IMR-90 (cell line): ENCODE results near the gene TPO. TPM values are rescaled to one million over a fixed set of nuclear protein-coding genes. Genes with fewer than 3 reads are reported as not detected.

Experiments used
- ATAC-seq: fragments of 200-7000 bp; cut with Tn5 transposase; 2 replicates; pipeline ENCODE4 v1.9.1; 2020; ENCODE audit warnings: low read depth, mild to moderate bottlenecking, moderate library complexity
- BruUV-seq: library from RNA; stranded (reverse); fragments of 400-500 nt; replicated peaks from 2 replicates; lab custom pipeline; 2021; lab: Mats Ljungman, UMichigan
- CTCF ChIA-PET: fragments of 300-600 bp; formaldehyde crosslinking; extraction: SDS; loops from one replicate; lab custom pipeline; 2021; ENCODE audit warnings: antibody characterized with exemption; lab: Yijun Ruan, JAX
- POLR2A ChIA-PET: fragments of 300-600 bp; sonication (Branson Sonifier 250); formaldehyde crosslinking; loops from one replicate; lab custom pipeline; 2022; ENCODE audit warnings: antibody characterized with exemption; ENCODE audit not compliant: unreplicated experiment; lab: Charles Lee
- DNase-seq: peaks from one replicate; pipeline ENCODE4 v3.0.0; 2013
- H2AFZ ChIP-seq: replicated peaks from 2 replicates; pipeline ENCODE3; 2013; ENCODE audit warnings: low read length, mild to moderate bottlenecking; ENCODE audit not compliant: poor library complexity
- H2AK5ac ChIP-seq: 2 replicates; pipeline ENCODE4 v1.6.1; 2013; ENCODE audit warnings: low read depth, low read length, inconsistent platforms
- H2AK9ac ChIP-seq: replicated peaks from 2 replicates; pipeline ENCODE3; 2013; ENCODE audit warnings: mild to moderate bottlenecking, low read depth, low read length, moderate library complexity; ENCODE audit not compliant: poor library complexity
- H2BK120ac ChIP-seq: 2 replicates; pipeline ENCODE4 v1.6.1; 2013; ENCODE audit warnings: low read depth, low read length, inconsistent platforms
- H2BK15ac ChIP-seq: 3 replicates; pipeline ENCODE4 v1.6.1; 2013; ENCODE audit warnings: low read depth, low read length, inconsistent platforms
- H2BK20ac ChIP-seq: 2 replicates; pipeline ENCODE4 v1.6.1; 2013; ENCODE audit warnings: low read depth, mild to moderate bottlenecking, inconsistent platforms, low read length, moderate library complexity
- H2BK5ac ChIP-seq: 2 replicates; pipeline ENCODE4 v1.6.1; 2013; ENCODE audit warnings: mild to moderate bottlenecking, low read depth, low read length, inconsistent platforms; ENCODE audit not compliant: poor library complexity, severe bottlenecking
- H3K14ac ChIP-seq: replicated peaks from 2 replicates; pipeline ENCODE4 v1.6.1; 2013; ENCODE audit warnings: low read depth, low read length, inconsistent platforms
- H3K18ac ChIP-seq: 2 replicates; pipeline ENCODE4 v1.6.1; 2013; ENCODE audit warnings: low read depth, low read length, control low read depth
- H3K23ac ChIP-seq: 2 replicates; pipeline ENCODE4 v1.6.1; 2013; ENCODE audit warnings: low read depth, low read length, inconsistent platforms
- H3K27ac ChIP-seq: 2 replicates; pipeline ENCODE4 v1.5.1; 2013; ENCODE audit warnings: mild to moderate bottlenecking, control low read depth, low read length; ENCODE audit not compliant: insufficient read depth
- H3K27me3 ChIP-seq: 2 replicates; pipeline ENCODE4 v1.6.1; 2013; ENCODE audit warnings: low read length; ENCODE audit not compliant: control insufficient read depth, insufficient read depth
- H3K36me3 ChIP-seq: 2 replicates; pipeline ENCODE4 v1.6.1; 2013; ENCODE audit warnings: low read length, mixed read lengths; ENCODE audit not compliant: control insufficient read depth, insufficient read depth
- H3K4ac ChIP-seq: 2 replicates; pipeline ENCODE4 v1.6.1; 2013; ENCODE audit warnings: low read depth, low read length, inconsistent platforms
- H3K4me1 ChIP-seq: 2 replicates; pipeline ENCODE4 v1.6.1; 2013; ENCODE audit warnings: low read length, mixed read lengths; ENCODE audit not compliant: control insufficient read depth, insufficient read depth
- H3K4me2 ChIP-seq: 2 replicates; pipeline ENCODE4 v1.6.1; 2013; ENCODE audit warnings: low read depth, mild to moderate bottlenecking, control low read depth, low read length, moderate library complexity
- H3K4me3 ChIP-seq: 2 replicates; pipeline ENCODE4 v1.5.1; 2013; ENCODE audit warnings: low read depth, mild to moderate bottlenecking, control low read depth, low read length, moderate library complexity; ENCODE audit not compliant: insufficient read depth
- H3K56ac ChIP-seq: 2 replicates; pipeline ENCODE4 v1.6.1; 2013; ENCODE audit warnings: low read length, inconsistent platforms; ENCODE audit not compliant: insufficient read depth; ENCODE audit errors: extremely low read depth
- H3K79me1 ChIP-seq, 2 experiments: 2 replicates each; pipeline ENCODE4 v1.6.1; 2013; ENCODE audit warnings: low read length in 2 of 2, inconsistent platforms in 1 of 2, low read depth in 1 of 2
- H3K9ac ChIP-seq: 2 replicates; pipeline ENCODE4 v1.6.1; 2013; ENCODE audit warnings: low read depth, low read length, control low read depth
- H3K9me1 ChIP-seq: 2 replicates; pipeline ENCODE4 v1.6.1; 2013; ENCODE audit warnings: low read length, inconsistent platforms; ENCODE audit not compliant: insufficient read depth
- H3K9me3 ChIP-seq: 2 replicates; pipeline ENCODE4 v1.6.1; 2013; ENCODE audit warnings: low read length; ENCODE audit not compliant: control insufficient read depth, insufficient read depth
- H4K20me1 ChIP-seq: 2 replicates; pipeline ENCODE4 v1.6.1; 2013; ENCODE audit warnings: low read length, inconsistent platforms; ENCODE audit not compliant: insufficient read depth
- H4K5ac ChIP-seq: 2 replicates; pipeline ENCODE4 v1.6.1; 2013; ENCODE audit warnings: mild to moderate bottlenecking, low read depth, low read length, control low read depth
- H4K8ac ChIP-seq, 2 experiments: 2 replicates each; pipeline ENCODE4 v1.6.1; 2013; ENCODE audit warnings: low read depth in 2 of 2, low read length in 2 of 2, control low read depth in 1 of 2, inconsistent platforms in 1 of 2
- H4K91ac ChIP-seq: 2 replicates; pipeline ENCODE4 v1.6.1; 2013; ENCODE audit warnings: low read depth, low read length, inconsistent platforms; ENCODE audit not compliant: insufficient read depth
- BHLHE40 ChIP-seq: fragments of 150-350 bp; IDR thresholded peaks from 2 replicates; pipeline ENCODE4 v1.6.1; 2016; ENCODE audit warnings: mild to moderate bottlenecking, low read depth, low read length
- ELK1 ChIP-seq: fragments of 150-350 bp; IDR thresholded peaks from 2 replicates; pipeline ENCODE4 v1.6.1; 2016; ENCODE audit warnings: low read depth, mild to moderate bottlenecking, low read length, moderate library complexity, borderline replicate concordance
- MAFK ChIP-seq: IDR thresholded peaks from 2 replicates; pipeline ENCODE4 v1.6.1; 2012; ENCODE audit warnings: low read depth, low read length, improper control_type of control experiment
- MAZ ChIP-seq: IDR thresholded peaks from 2 replicates; pipeline ENCODE4 v1.6.1; 2012; ENCODE audit warnings: low read depth, mild to moderate bottlenecking, low read length, improper control_type of control experiment, moderate library complexity, borderline replicate concordance
- MXI1 ChIP-seq: IDR thresholded peaks from 2 replicates; pipeline ENCODE4 v1.6.1; 2012; ENCODE audit warnings: low read depth, mild to moderate bottlenecking, low read length, moderate library complexity, borderline replicate concordance
- RAD21 ChIP-seq: IDR thresholded peaks from 2 replicates; pipeline ENCODE4 v1.6.1; 2012; ENCODE audit warnings: low read length, improper control_type of control experiment
- RCOR1 ChIP-seq: IDR thresholded peaks from 2 replicates; pipeline ENCODE4 v1.6.1; 2012; ENCODE audit warnings: mild to moderate bottlenecking, low read length, improper control_type of control experiment; ENCODE audit not compliant: insufficient replicate concordance
- SMC3 ChIP-seq: fragments of 150-350 bp; IDR thresholded peaks from 2 replicates; pipeline ENCODE4 v1.6.1; 2016; ENCODE audit warnings: low read depth, mild to moderate bottlenecking, antibody characterized with exemption, low read length, moderate library complexity
- WGBS, 2 experiments: methylation state at CpG; one replicate each; pipeline versions ENCODE4 v1.1.5 to v1.1.7; 2013; ENCODE audit warnings: missing lambda C conversion rate in 2 of 2; ENCODE audit not compliant: insufficient read length in 1 of 2; ENCODE audit errors: extremely low coverage in 2 of 2; 5-methylcytosine and 5-hydroxymethylcytosine counted together
- dilution Hi-C: fragments of 300-500 bp; cut with HindIII; formaldehyde crosslinking; loops from one replicate; pipeline ENCODE4 v1.14.3; 2018; ENCODE audit warnings: low sequenced_read_pairs; ENCODE audit not compliant: unreplicated experiment
- in situ Hi-C: fragments of 300-500 bp; cut with MboI; formaldehyde crosslinking; loops from 3 replicates; pipeline ENCODE4 v1.14.3; 2019; ENCODE audit warnings: low sequenced_read_pairs, inconsistent platforms, mixed read lengths
- intact Hi-C: fragments of 100-400 bp; cut with micrococcal nuclease; formaldehyde crosslinking; loops from 2 replicates; pipeline ENCODE4 v1.10.0; 2022
- polyA plus RNA-seq, 3 experiments: library from polyadenylated mRNA; depleted of rRNA; stranded (reverse); fragments of >200 nt; gene quantifications; 2 replicates each; pipeline ENCODE4 v1.2.3, GENCODE V29; 2012; ENCODE audit warnings: low replicate concordance in 1 of 3
- total RNA-seq: library from RNA; depleted of rRNA; stranded (reverse); fragments of >200 nt; gene quantifications from 2 replicates; pipeline ENCODE4 v1.2.3, GENCODE V29; 2012

TPO gene
- total and polyA plus RNA-seq, 2 of the 4 experiments (the other 2 are of a cell fraction), result not detected

DNA sequence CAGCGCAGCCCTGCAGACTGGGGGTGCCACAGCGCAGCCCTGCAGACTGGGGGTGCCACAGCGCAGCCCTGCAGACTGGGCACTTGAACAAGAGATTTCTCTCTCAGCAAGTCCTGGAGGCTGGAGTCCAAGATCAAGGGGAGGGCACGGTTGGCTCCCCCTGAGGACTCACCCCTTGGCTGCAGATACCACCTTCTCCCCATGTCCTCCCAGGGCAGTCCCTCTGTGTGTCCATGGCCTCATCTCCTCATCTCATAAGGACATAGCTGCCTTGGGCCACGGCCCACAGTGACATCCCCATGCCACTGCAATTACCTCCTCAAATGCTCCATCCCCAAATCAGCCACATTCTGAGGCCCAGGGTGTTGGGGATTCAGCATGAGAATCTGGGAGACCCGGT lies 98.2 kb downstream of the TPO start:
- Histone ChIP-seq H2AK5ac (no peak overlapping the region), H2BK15ac (no peak overlapping the region), H3K9me3 (no peaks in the 10 kb centered on the region), H2AFZ (no peak overlapping the region), H4K5ac (no peak overlapping the region), H3K79me1 (no peaks in the 10 kb centered on the region), H2BK120ac (no peak overlapping the region), H4K8ac (no peak overlapping the region), H2BK5ac (no peak overlapping the region), H3K27ac (no peak overlapping the region), H2BK20ac (no peak overlapping the region), H3K9me1 (no peaks in the 10 kb centered on the region), H3K4ac (no peak overlapping the region), H3K36me3 (no peaks in the 10 kb centered on the region), H3K4me1 (no peaks in the 10 kb centered on the region), H3K9ac (no peak overlapping the region), H3K4me3 (no peak overlapping the region), H3K4me2 (no peak overlapping the region), H4K20me1 (no peaks in the 10 kb centered on the region), H3K18ac (no peak overlapping the region), H2AK9ac (no peak overlapping the region), H3K56ac (no peak overlapping the region), H3K27me3 (peaks cover under 1% of the 10 kb centered on the region; the same call in 1 of the 2 replicates), H3K14ac (no peak overlapping the region), H4K91ac (no peak overlapping the region), H3K23ac (no peak overlapping the region)
- in situ Hi-C loops (no loop called here), intact Hi-C loops (no loop called here), dilution Hi-C loops (no loop called here)
- CTCF ChIA-PET, result no interaction called here
- no peak for ATAC-seq
- WGBS, 2 experiments, result no CpG with 5 or more reads among the region's 6 CpGs
- POLR2A ChIA-PET, result no interaction called here
- no TSS peak for BruUV-seq
- TF ChIP-seq MXI1 (no peak), SMC3 (no peak), RCOR1 (no peak), BHLHE40 (no peak), MAZ (no peak), RAD21 (no peak), MAFK (no peak), ELK1 (no peak)
- no peak for DNase-seq
